Body of pancreas (tissue), 4 donors: ENCODE measurements around the gene ADORA2B. TPM values are rescaled to one million over a fixed set of nuclear protein-coding genes. Genes with fewer than 3 reads are reported as not detected.

Experiments used
- ATAC-seq: fragments of 150-250 bp; one replicate; pipeline ENCODE4 v1.9.1; 2016
- DNase-seq, 4 donors: peaks; one replicate each; pipeline ENCODE4 v3.0.0-alpha.2; 2019
- H3K27ac ChIP-seq, 4 donors: fragments of 200-600 bp; sonication (generic); 1 replicate in 3 of 4; 2 replicates in 1 of 4; pipeline versions ENCODE4 v1.5.1 to v1.6.1; 2016 to 2019; ENCODE audit warnings: mild to moderate bottlenecking in 1 of 4, mixed read lengths in 1 of 4, moderate library complexity in 1 of 4
- H3K27me3 ChIP-seq, 2 donors: fragments of 200-600 bp; sonication (generic); one replicate each; pipeline ENCODE4 v1.6.0; 2016; ENCODE audit warnings: mild to moderate bottlenecking in 1 of 2
- H3K36me3 ChIP-seq, 2 donors: fragments of 200-600 bp; sonication (generic); replicated peaks in 1 of 2; 2 replicates each; pipeline ENCODE4 v1.5.1; 2016; ENCODE audit warnings: low read depth in 2 of 2; ENCODE audit not compliant: insufficient read depth in 1 of 2
- H3K4me1 ChIP-seq: fragments of 200-600 bp; sonication (generic); one replicate; pipeline ENCODE4 v1.6.0; 2016
- H3K4me3 ChIP-seq, 2 donors: fragments of 200-600 bp; sonication (generic); 1 replicate in 1 of 2; 2 replicates in 1 of 2; pipeline ENCODE4 v1.5.1; 2016 to 2019
- H3K9me3 ChIP-seq, 3 donors: fragments of 200-600 bp; sonication (generic); 1 replicate in 2 of 3; 2 replicates in 1 of 3; pipeline ENCODE4 v1.5.1; 2016
- CTCF ChIP-seq, 7 experiments: fragments of 450-650 bp in 4 of 7; fragments of 200-600 bp in 3 of 7; sonication (generic) in 3 of 7; IDR thresholded peaks; one replicate each; pipeline ENCODE4 v1.5.1; 2016 to 2019; ENCODE audit warnings: antibody characterized with exemption in 7 of 7
- POLR2A ChIP-seq, 3 donors: fragments of 450-650 bp; IDR thresholded peaks; one replicate each; pipeline ENCODE4 v1.6.1; 2016; ENCODE audit warnings: antibody characterized with exemption in 3 of 3, mild to moderate bottlenecking in 2 of 3
- WGBS, 2 donors: methylation state at CpG; one replicate each; pipeline ENCODE4 v1.1.5; 2017; 5-methylcytosine and 5-hydroxymethylcytosine counted together
- intact Hi-C: fragments of 100-400 bp; cut with DNase I; formaldehyde crosslinking; loops from one replicate; pipeline ENCODE4 v1.15.1; 2023
- total RNA-seq, 2 donors: library from RNA; depleted of rRNA; stranded (reverse); fragments of >200 nt; gene quantifications; one replicate each; pipeline ENCODE4 v1.1.0, GENCODE V29; 2016

The ADORA2B gene
- total RNA-seq, 2 donors from 2014 or later = 1.3 to 1.8 TPM

- Histone ChIP-seq H3K4me3 (no peak overlapping the region), H3K36me3 (no peaks in the 10 kb centered on the region), H3K4me1 (no peaks in the 10 kb centered on the region), H3K27ac (no peak overlapping the region), H3K9me3 (no peaks in the 10 kb centered on the region), H3K27me3 (no peaks in the 10 kb centered on the region)
- WGBS, 2 donors = 58 to 65% methylated on average over 7 of the region's 7 CpGs
- TF ChIP-seq POLR2A (IDR thresholded peaks at IDR 0.05) (no peak), CTCF (IDR thresholded peaks at IDR 0.05) (no peak)
- intact Hi-C loops = no loop called here
- ATAC-seq (no peak), DNase-seq (no peak)
Measured at GRCh38 chr17:15952048-15952532, 7.2 kb downstream of the ADORA2B start.

- 79 to 84% methylated on average over 21 to 22 of the region's 22 CpGs for WGBS, 2 donors
- H3K36me3 ChIP-seq = no peaks in the 10 kb centered on the region
- ATAC-seq (no peak), DNase-seq (no peak)
- TF ChIP-seq CTCF (IDR thresholded peaks at IDR 0.05) (no peak), POLR2A (IDR thresholded peaks at IDR 0.05) (no peak)
- H3K4me3 ChIP-seq = no peak overlapping the region
- H3K27me3 ChIP-seq = no peaks in the 10 kb centered on the region
- no peak overlapping the region for H3K27ac ChIP-seq
- H3K4me1 ChIP-seq = no peaks in the 10 kb centered on the region
- H3K9me3 ChIP-seq = no peaks in the 10 kb centered on the region
- intact Hi-C loops = no loop called here
Measured at GRCh38 chr17:15952916-15953790, 8.2 kb downstream of the ADORA2B start.

GRCh38 chr17:15954222-15954621 lies 9.3 kb downstream of the ADORA2B start:
- WGBS, 2 donors = 66 to 72% methylated on average over 5 of the region's 5 CpGs
- no peak overlapping the region for H3K27ac ChIP-seq
- H3K36me3 ChIP-seq = no peaks in the 10 kb centered on the region
- H3K27me3 ChIP-seq = no peaks in the 10 kb centered on the region
- DNase-seq = peak in 2 of 4 donors; percentile 25 to 42
- H3K9me3 ChIP-seq = no peaks in the 10 kb centered on the region
- TF ChIP-seq POLR2A (IDR thresholded peaks at IDR 0.05) (no peak), CTCF (IDR thresholded peaks at IDR 0.05) (no peak)
- intact Hi-C loops = no loop called here
- no peak overlapping the region for H3K4me3 ChIP-seq
- ATAC-seq = no peak
- H3K4me1 ChIP-seq = no peaks in the 10 kb centered on the region

- ATAC-seq = no peak
- 78 to 84% methylated on average over 14 of the region's 14 CpGs for WGBS, 2 donors
- TF ChIP-seq POLR2A (IDR thresholded peaks at IDR 0.05) (no peak), CTCF (IDR thresholded peaks at IDR 0.05) (no peak)
- Histone ChIP-seq H3K27ac (no peak overlapping the region), H3K27me3 (no peaks in the 10 kb centered on the region), H3K9me3 (no peaks in the 10 kb centered on the region), H3K4me1 (no peaks in the 10 kb centered on the region), H3K36me3 (no peaks in the 10 kb centered on the region), H3K4me3 (no peak overlapping the region)
- intact Hi-C loops = no loop called here
- no peak for DNase-seq
Measured at GRCh38 chr17:15955793-15956541, 11.0 kb downstream of the ADORA2B start.
